HG03460 (cell line): ENCODE measurements around the gene IDNK.

Experiments
- ATAC-seq: cut with Tn5 transposase; IDR thresholded peaks from one replicate; pipeline ENCODE4 v1.9.1; 2021; ENCODE audit not compliant: unreplicated experiment

Gene IDNK

GRCh38 chr9:83633255-83633654 is 10.3 kb downstream of the IDNK start:
- ATAC-seq: no peak

- ATAC-seq: no peak
Measured at GRCh38 chr9:83633676-83634075, 10.7 kb downstream of the IDNK start.

- ATAC-seq: no peak
Measured at GRCh38 chr9:83636813-83637212, 13.9 kb downstream of the IDNK start.

GRCh38 chr9:83637389-83637788 is 14.4 kb downstream of the IDNK start:
- ATAC-seq: no peak

GRCh38 chr9:83639266-83639665 is 16.3 kb downstream of the IDNK start:
- no peak for ATAC-seq

GRCh38 chr9:83642793-83643192 is 19.9 kb downstream of the IDNK start:
- no peak for ATAC-seq

- no peak for ATAC-seq
Measured at GRCh38 chr9:83646500-83647239, 23.7 kb downstream of the IDNK start.

GRCh38 chr9:83649080-83649479 is 26.1 kb downstream of the IDNK start:
- peak; percentile 74 for ATAC-seq

- no peak for ATAC-seq
Measured at GRCh38 chr9:83649515-83649914, 26.6 kb downstream of the IDNK start.

- no peak for ATAC-seq
Measured at GRCh38 chr9:83651558-83651957, 28.6 kb downstream of the IDNK start.

- ATAC-seq: no peak
Measured at GRCh38 chr9:83652433-83652832, 29.5 kb downstream of the IDNK start.

GRCh38 chr9:83655433-83655832 is 32.5 kb downstream of the IDNK start:
- ATAC-seq: no peak

GRCh38 chr9:83656032-83656680 is 33.2 kb downstream of the IDNK start:
- ATAC-seq: peak; percentile 58

- no peak for ATAC-seq
Measured at GRCh38 chr9:83656952-83657351, 34.0 kb downstream of the IDNK start.

- ATAC-seq: no peak
Measured at GRCh38 chr9:83662933-83663332, 40.0 kb downstream of the IDNK start.

GRCh38 chr9:83665580-83666200 is 42.7 kb downstream of the IDNK start:
- ATAC-seq: peak; percentile 93

- ATAC-seq: no peak
Measured at GRCh38 chr9:83669067-83669466, 46.1 kb downstream of the IDNK start.

- ATAC-seq: no peak
Measured at GRCh38 chr9:83670381-83670780, 47.4 kb downstream of the IDNK start.

- ATAC-seq: no peak
Measured at GRCh38 chr9:83671451-83671850, 48.5 kb downstream of the IDNK start.

GRCh38 chr9:83675466-83675865 is 52.5 kb downstream of the IDNK start:
- no peak for ATAC-seq

- ATAC-seq: no peak
Measured at GRCh38 chr9:83677596-83677995, 54.7 kb downstream of the IDNK start.

GRCh38 chr9:83680233-83680632 is 57.3 kb downstream of the IDNK start:
- ATAC-seq: no peak
